ENCODE results near the gene DISC1. TPM values are rescaled to one million over a fixed set of nuclear protein-coding genes. Genes with fewer than 3 reads are reported as not detected.

Gene DISC1
- total RNA-seq: 10 to 100 TPM in 5 of 9 donors, 1 to 10 TPM in 4; 7.1 to 21.0 (median 14.3) TPM
- 1 to 10 TPM; 1.0 to 3.1 (median 1.7) TPM for polyA plus RNA-seq
- long read RNA-seq, donor 1: 0 reads
- long read RNA-seq, donor 2: 0 reads
- long read RNA-seq, donor 3: 0 reads
- long read RNA-seq, donor 4, partial matches to known transcripts: 0 of 2 reads
- long read RNA-seq, donor 4, other reads (novel, unspliced or antisense): 2 of 2 reads
- long read RNA-seq, donor 5, partial matches to known transcripts: 1 of 6 reads
- long read RNA-seq, donor 5, other reads (novel, unspliced or antisense): 5 of 6 reads
- long read RNA-seq, donor 6, partial matches to known transcripts: 0 of 1 reads
- long read RNA-seq, donor 6, other reads (novel, unspliced or antisense): 1 of 1 reads
- long read RNA-seq, donor 7: 0 reads
- long read RNA-seq, donor 8: 0 reads
- long read RNA-seq, donor 9: 0 reads
- long read RNA-seq, donor 10: 0 reads

GRCh38 chr1:231626535-231626950 lies at the start of gene DISC1:
DISC1 (plus strand) TSS chr1:231626790; CDS start chr1:231626868, 78 bp downstream.
- Histone ChIP-seq H3K27ac (peak within 1 kb of the TSS in 4 of 5 donors; percentile 74 to 91 (median 86)), H3K27me3 (no peaks in the 10 kb centered on the region), H3K9me3 (replicated peaks in 1 of 3) (no peaks in the 10 kb centered on the region), H3K4me1 (replicated peaks in 1 of 2) (peaks cover 0 to 23% of the 10 kb centered on the region in 2 donors), H3K4me3 (peak within 1 kb of the TSS; percentile 49 to 88 (median 77)), H3K36me3 (replicated peaks in 1 of 2) (no peaks in the 10 kb centered on the region)
- DNase-seq: peak; percentile 86 to 92 (median 89)
- WGBS, 4 donors: 0 to 1% (median 0%) methylated on average over 1 to 38 of the region's 38 CpGs; no CpG with 5 or more reads in 1 of the 4 donors
- intact Hi-C loops (cut with DNase I): no loop called here
- TF ChIP-seq POLR2A (IDR thresholded peaks at IDR 0.05) (peak; percentile 7 to 60), CTCF (IDR thresholded peaks at IDR 0.05) (no peak)

- 85 to 94% (median 88%) methylated on average over 11 of the region's 11 CpGs for WGBS, 4 donors
- no peaks in the 10 kb centered on the region for H3K27me3 ChIP-seq
- no peaks in the 10 kb centered on the region for H3K9me3 ChIP-seq (replicated peaks in 1 of 3)
- DNase-seq: no peak
- no peak overlapping the region for H3K27ac ChIP-seq
- H3K4me1 ChIP-seq (replicated peaks in 1 of 2): no peaks in the 10 kb centered on the region
- no peak overlapping the region for H3K4me3 ChIP-seq
- no peaks in the 10 kb centered on the region for H3K36me3 ChIP-seq (replicated peaks in 1 of 2)
- TF ChIP-seq POLR2A (IDR thresholded peaks at IDR 0.05): no peak
- no peak for TF ChIP-seq CTCF (IDR thresholded peaks at IDR 0.05)
- intact Hi-C loops (cut with DNase I): no loop called here
These were observed 49.5 kb upstream of the DISC1 start for GRCh38 chr1:231576804-231577718.

- WGBS, 4 donors: 75 to 86% (median 81%) methylated on average over 1 of the region's 1 CpG
- H3K9me3 ChIP-seq (replicated peaks in 1 of 3): no peaks in the 10 kb centered on the region
- H3K36me3 ChIP-seq (replicated peaks in 1 of 2): no peaks in the 10 kb centered on the region
- no peaks in the 10 kb centered on the region for H3K4me1 ChIP-seq (replicated peaks in 1 of 2)
- H3K4me3 ChIP-seq: no peak overlapping the region
- H3K27ac ChIP-seq: no peak overlapping the region
- TF ChIP-seq CTCF (IDR thresholded peaks at IDR 0.05) (no peak), POLR2A (IDR thresholded peaks at IDR 0.05) (no peak)
- intact Hi-C loops (cut with DNase I): loop anchor here (10.0 kb wide), 2 partner anchors 46 to 226 kb away; no protein-coding TSS in a partner anchor
- no peaks in the 10 kb centered on the region for H3K27me3 ChIP-seq
- no peak for DNase-seq
These were observed 45.7 kb upstream of the DISC1 start for GRCh38 chr1:231580874-231581273.

GRCh38 chr1:231581859-231582258 lies 44.7 kb upstream of the DISC1 start:
- intact Hi-C loops (cut with DNase I): loop anchor here (10.0 kb wide), 2 partner anchors 47 to 227 kb away; no protein-coding TSS in a partner anchor
- Histone ChIP-seq H3K27me3 (no peaks in the 10 kb centered on the region), H3K36me3 (replicated peaks in 1 of 2) (no peaks in the 10 kb centered on the region), H3K9me3 (replicated peaks in 1 of 3) (no peaks in the 10 kb centered on the region), H3K4me1 (replicated peaks in 1 of 2) (no peaks in the 10 kb centered on the region), H3K4me3 (no peak overlapping the region), H3K27ac (no peak overlapping the region)
- no peak for DNase-seq
- TF ChIP-seq CTCF (IDR thresholded peaks at IDR 0.05): no peak
- 65 to 85% (median 70%) methylated on average over 2 of the region's 2 CpGs for WGBS, 4 donors
